K562 (cell line): ENCODE results near the gene VPS18. TPM values are rescaled to one million over a fixed set of nuclear protein-coding genes. Genes with fewer than 3 reads are reported as not detected.

Experiments used
- ATAC-seq: fragments of 200-7000 bp; cut with Tn5 transposase; 3 replicates; pipeline ENCODE4 v1.9.1; 2020; ENCODE audit warnings: moderate library complexity
- BruUV-seq: library from RNA; stranded (reverse); fragments of 400-500 nt; replicated peaks from 2 replicates; lab custom pipeline; 2021; lab: Mats Ljungman, UMichigan
- CTCF ChIA-PET: fragments of 300-600 bp; formaldehyde crosslinking; extraction: SDS; loops from one replicate; lab custom pipeline; 2021; ENCODE audit warnings: low intra/inter-chr PET ratio; lab: Yijun Ruan, JAX
- POLR2A ChIA-PET: fragments of 300-600, 350-650 bp; sonication (Branson Sonifier 250); formaldehyde crosslinking; extraction: SDS; loops from one replicate; lab custom pipeline; 2021; ENCODE audit warnings: antibody characterized with exemption, inconsistent platforms; lab: Yijun Ruan, JAX
- DNase-seq, 4 experiments: peaks; one replicate each; pipeline versions ENCODE4 v3.0.0 to v3.0.0-alpha.2; 2011 to 2018; ENCODE audit warnings: low spot score in 3 of 4, mixed read lengths in 3 of 4; ENCODE audit errors: extremely low read depth in 1 of 4
- FAIRE-seq: peaks from 2 replicates; lab custom pipeline; 2011; peaks lifted over from hg19 to GRCh38; lab: Jason Lieb, UNC
- H2AFZ ChIP-seq: 2 replicates; pipeline ENCODE4 v1.6.0; 2011; ENCODE audit warnings: low read depth, low read length, control low read depth, inconsistent platforms
- H3K27ac ChIP-seq: fragments of 200-600 bp; 3 replicates; pipeline ENCODE4 v1.8.0; 2011; ENCODE audit warnings: low read depth, mild to moderate bottlenecking, control low read depth, inconsistent platforms, low read length, moderate library complexity, mixed read lengths; ENCODE audit errors: extremely low read depth
- H3K27me3 ChIP-seq, 2 experiments: fragments of 300-600 bp in 1 of 2; 2 replicates in 1 of 2; 3 replicates in 1 of 2; pipeline versions ENCODE4 v1.6.0 to v1.8.0; 2011; ENCODE audit warnings: inconsistent platforms in 2 of 2, low read length in 2 of 2, mild to moderate bottlenecking in 1 of 2, mixed read lengths in 1 of 2, moderate library complexity in 1 of 2; ENCODE audit not compliant: control insufficient read depth in 2 of 2, insufficient read depth in 2 of 2
- H3K36me3 ChIP-seq: fragments of 300-600 bp; 3 replicates; pipeline ENCODE4 v1.8.0; 2011; ENCODE audit warnings: mild to moderate bottlenecking, low read length, inconsistent platforms; ENCODE audit not compliant: control insufficient read depth, insufficient read depth
- H3K4me1 ChIP-seq, 2 experiments: fragments of 200-600 bp in 1 of 2; replicated peaks in 1 of 2; 2 replicates in 1 of 2; 3 replicates in 1 of 2; pipeline versions ENCODE4 v1.5.1 to v1.8.0; 2011; ENCODE audit warnings: inconsistent platforms in 2 of 2, low read length in 2 of 2, mild to moderate bottlenecking in 1 of 2, mixed read lengths in 1 of 2, moderate library complexity in 1 of 2; ENCODE audit not compliant: control insufficient read depth in 2 of 2, insufficient read depth in 2 of 2
- H3K4me2 ChIP-seq: 2 replicates; pipeline ENCODE4 v1.6.1; 2011; ENCODE audit warnings: low read length, control low read depth, inconsistent platforms, mixed read lengths; ENCODE audit not compliant: insufficient read depth
- H3K4me3 ChIP-seq: fragments of 200-600 bp; sonication (generic), shearing (Covaris generic); 2 replicates; pipeline ENCODE4 v1.5.1; 2016; ENCODE audit warnings: control low read depth, inconsistent platforms
- H3K79me2 ChIP-seq: fragments of 200-600 bp; 3 replicates; pipeline ENCODE4 v1.8.0; 2011; ENCODE audit warnings: low read length, inconsistent platforms; ENCODE audit not compliant: control insufficient read depth, insufficient read depth
- H3K9ac ChIP-seq, 2 experiments: 2 replicates each; pipeline versions ENCODE4 v1.6.0 to v1.6.1; 2011; ENCODE audit warnings: low read depth in 2 of 2, low read length in 2 of 2, control low read depth in 1 of 2, inconsistent platforms in 1 of 2, mild to moderate bottlenecking in 1 of 2, mixed read lengths in 1 of 2; ENCODE audit not compliant: insufficient read depth in 1 of 2
- H3K9me1 ChIP-seq: one replicate; pipeline ENCODE4 v1.6.0; 2011; ENCODE audit warnings: inconsistent platforms, mild to moderate bottlenecking, low read length, moderate library complexity; ENCODE audit not compliant: control insufficient read depth, insufficient read depth
- H3K9me3 ChIP-seq: replicated peaks from 2 replicates; pipeline ENCODE4 v1.5.1; 2011; ENCODE audit warnings: low read depth, low read length, inconsistent platforms; ENCODE audit not compliant: control insufficient read depth, insufficient read depth
- H4K20me1 ChIP-seq: replicated peaks from 2 replicates; pipeline ENCODE4 v1.6.1; 2011; ENCODE audit warnings: low read length, inconsistent platforms, mixed read lengths; ENCODE audit not compliant: control insufficient read depth, insufficient read depth
- HDAC6 ChIP-seq: IDR thresholded peaks from 2 replicates; pipeline ENCODE4 v1.6.1; 2012; ENCODE audit warnings: low read depth, mild to moderate bottlenecking, control low read depth, inconsistent platforms, low read length, moderate library complexity
- POLR3A ChIP-seq: IDR thresholded peaks from 2 replicates; pipeline ENCODE4 v1.6.1; 2011; ENCODE audit warnings: borderline replicate concordance, mild to moderate bottlenecking, moderate library complexity; ENCODE audit not compliant: insufficient read length, insufficient read depth; ENCODE audit errors: extremely low read depth
- ZNF174 ChIP-seq: fragments of 250-450 bp; sonication (Bioruptor Pico); IDR thresholded peaks from 2 replicates; pipeline ENCODE4 v1.4.0; 2020; ENCODE audit warnings: mild to moderate bottlenecking
- ZNF3 ChIP-seq: fragments of 250-450 bp; sonication (Bioruptor Pico); IDR thresholded peaks from 2 replicates; pipeline ENCODE4 v1.5.0; 2021; ENCODE audit warnings: mild to moderate bottlenecking, moderate library complexity
- ZNF311 ChIP-seq: fragments of 250-450 bp; sonication (Bioruptor Pico); IDR thresholded peaks from 2 replicates; pipeline ENCODE4 v1.4.0; 2020; ENCODE audit warnings: mild to moderate bottlenecking, moderate library complexity
- ZNF318 ChIP-seq, 2 experiments: fragments of 450-650 bp; IDR thresholded peaks; 2 replicates each; pipeline ENCODE4 v1.6.1; 2016; ENCODE audit warnings: mild to moderate bottlenecking in 2 of 2, borderline replicate concordance in 1 of 2, low read depth in 1 of 2, moderate library complexity in 1 of 2
- WGBS: fragments of 100-300 bp; shearing (Covaris generic); methylation state at CpG from one replicate; pipeline ENCODE4 v1.1.6; 2016; ENCODE audit warnings: low coverage, mixed read lengths; ENCODE audit not compliant: insufficient coverage; ENCODE audit errors: missing lambda C conversion rate; 5-methylcytosine and 5-hydroxymethylcytosine counted together
- in situ Hi-C: fragments of 300-500 bp; cut with MboI; formaldehyde crosslinking; loops from 4 replicates; pipeline ENCODE4 v1.15.0; 2018; ENCODE audit warnings: inconsistent platforms, mixed read lengths
- intact Hi-C: fragments of 100-400 bp; cut with micrococcal nuclease; formaldehyde crosslinking; loops from 2 replicates; pipeline ENCODE4 v1.14.2; 2022
- polyA plus RNA-seq, 8 experiments: library from polyadenylated mRNA; depleted of rRNA in 4 of 8; stranded (reverse) in 5 of 8; unstranded in 3 of 8; fragments of >200 nt; fragmentation: Nextera tagmentation in 2 of 8; fragmentation: Illumina TruSeq in 1 of 8; extraction: Ambion mirVana in 2 of 8; extraction: Trizol in 1 of 8; gene quantifications; 2 replicates each; pipeline versions ENCODE4 v1.2.1 to v1.2.3, GENCODE V29; 2011 to 2014; ENCODE audit warnings: inconsistent platforms in 1 of 8, missing spikeins in 1 of 8
- total RNA-seq, 7 experiments: library from RNA; depleted of rRNA in 6 of 7; stranded (reverse); fragments of >200 nt in 6 of 7; fragmentation: Illumina TruSeq in 2 of 7; extraction: Trizol in 2 of 7; gene quantifications; 2 replicates each; pipeline versions ENCODE4 v1.2.1 to v1.2.3, GENCODE V29; 2011 to 2021; ENCODE audit warnings: low replicate concordance in 1 of 7

VPS18 gene
- total and polyA plus RNA-seq, 9 of the 15 experiments (the other 6 are each of a cell fraction or from before 2014, with no cell fraction given): 0.73 to 19.9 (median 8.5) TPM

- peaks cover 20 to 24% of the 10 kb centered on the region in 2 experiments; a peak in 4 of 5 replicates for H3K4me1 ChIP-seq
- H3K27me3 ChIP-seq: no peaks in the 10 kb centered on the region
- no peaks in the 10 kb centered on the region for H4K20me1 ChIP-seq
- ATAC-seq (no peak), DNase-seq (no peak), FAIRE-seq (no peak)
- in situ Hi-C loops: no loop called here
- no peak overlapping the region for H2AFZ ChIP-seq
- intact Hi-C loops: no loop called here
- no peak for TF ChIP-seq HDAC6
- no peak for TF ChIP-seq ZNF3 (CRISPR knock-in tag)
- TF ChIP-seq POLR3A: no peak
- no peak for TF ChIP-seq ZNF174 (CRISPR knock-in tag)
- H3K9ac ChIP-seq: no peak overlapping the region
- H3K9me1 ChIP-seq: no peaks in the 10 kb centered on the region
- no peaks in the 10 kb centered on the region for H3K79me2 ChIP-seq
- no peak overlapping the region for H3K4me2 ChIP-seq
- 53% methylated on average over 6 of the region's 6 CpGs for WGBS
- no peak overlapping the region for H3K4me3 ChIP-seq
- H3K9me3 ChIP-seq: no peaks in the 10 kb centered on the region
- no peak overlapping the region for H3K27ac ChIP-seq
- ChIA-PET POLR2A (interaction anchor here (0.6 to 1.4 kb wide), 5 partner anchors 11 to 439 kb away, joined by 3 read pairs; no protein-coding TSS in a partner anchor), CTCF (no interaction called here)
- H3K36me3 ChIP-seq: no peaks in the 10 kb centered on the region
- BruUV-seq: no TSS peak
Measured at GRCh38 chr15:40875991-40876730, 18.1 kb upstream of the VPS18 start.

DNA sequence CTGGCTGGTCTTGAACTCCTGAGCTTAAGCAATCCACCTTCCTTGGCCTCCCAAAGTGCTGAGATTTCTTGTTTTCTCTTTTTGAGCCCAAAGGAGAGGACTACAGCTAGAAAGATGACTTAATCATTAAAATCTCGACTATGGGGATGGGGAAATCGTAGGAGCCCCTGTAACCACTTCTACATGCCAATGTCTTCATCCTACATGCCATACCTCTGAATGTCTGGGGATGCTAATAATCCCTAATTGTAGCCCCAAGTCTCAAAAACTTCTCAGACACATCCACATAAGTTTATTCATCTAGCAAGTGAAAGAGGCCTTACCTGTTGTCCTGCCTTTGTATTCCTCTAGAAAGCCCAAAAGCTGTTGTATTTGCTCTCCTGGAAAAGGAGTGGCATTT, 16.6 kb upstream of the VPS18 start:
- no peak overlapping the region for H3K4me2 ChIP-seq
- peaks cover 16 to 20% of the 10 kb centered on the region in 2 experiments; a peak in 4 of 5 replicates for H3K4me1 ChIP-seq
- BruUV-seq: no TSS peak
- in situ Hi-C loops (no loop called here), intact Hi-C loops (no loop called here)
- FAIRE-seq (no peak), DNase-seq (no peak), ATAC-seq (no peak)
- no peak overlapping the region for H2AFZ ChIP-seq
- H3K4me3 ChIP-seq: no peak overlapping the region
- no peak overlapping the region for H3K27ac ChIP-seq
- POLR2A ChIA-PET: interaction anchor here (1.4 kb wide), 1 partner anchor 19 kb away, joined by 7 read pairs; no protein-coding TSS in a partner anchor
- WGBS: 0% methylated on average over 2 of the region's 2 CpGs
- H3K9me1 ChIP-seq: no peaks in the 10 kb centered on the region
- H3K36me3 ChIP-seq: no peaks in the 10 kb centered on the region
- H3K27me3 ChIP-seq: no peaks in the 10 kb centered on the region
- CTCF ChIA-PET: interaction anchor here (1.3 kb wide), 1 partner anchor 19 kb away, joined by 4 read pairs; no protein-coding TSS in a partner anchor
- no peaks in the 10 kb centered on the region for H3K79me2 ChIP-seq
- no peaks in the 10 kb centered on the region for H3K9me3 ChIP-seq
- H4K20me1 ChIP-seq: no peaks in the 10 kb centered on the region
- no peak overlapping the region for H3K9ac ChIP-seq
- no peak for TF ChIP-seq ZNF311
- TF ChIP-seq ZNF318 (IDR thresholded peaks at IDR 0.05; ENCODE audit: borderline replicate concordance in 1 of 2, low read depth in 1 of 2): no peak
